Measurements from ENCODE around the gene LIN37.

GRCh38 chr19:35755550-35756376 is 7.4 kb downstream of the LIN37 start:
- TF ChIP-seq SOX6 (IDR thresholded peaks at IDR 0.05), result no peak
- no peak for TF ChIP-seq SOX6 (CRISPR knock-in tag; IDR thresholded peaks at IDR 0.05)
- TF ChIP-seq ATF3 (CRISPR knock-in tag; IDR thresholded peaks at IDR 0.05), result no peak
- TF ChIP-seq ZNF143 (CRISPR knock-in tag; IDR thresholded peaks at IDR 0.05), result no peak
- TF ChIP-seq POLR2A (IDR thresholded peaks at IDR 0.05; ENCODE audit: insufficient read depth in 1 of 2, low read depth in 2 of 2, low read length in 2 of 2), result no peak
- TF ChIP-seq TP53 (CRISPR knock-in tag; conservative IDR thresholded peaks at IDR 0.05), result no peak
- TF ChIP-seq RBFOX2 (IDR thresholded peaks at IDR 0.05; ENCODE audit: low read depth, low read length), result 0 out of 2 replicates have a peak, but pooled peaks have one; percentile 47
- TF ChIP-seq JUNB (CRISPR knock-in tag; IDR thresholded peaks at IDR 0.05; ENCODE audit: borderline replicate concordance), result no peak
- no peak for TF ChIP-seq RAD21 (CRISPR knock-in tag; IDR thresholded peaks at IDR 0.05)
- no peak for TF ChIP-seq ZNF709 (CRISPR knock-in tag; IDR thresholded peaks at IDR 0.05)
